H9 (cell line): Measurements from ENCODE around the gene PARD3. TPM values are rescaled to one million over a fixed set of nuclear protein-coding genes. Genes with fewer than 3 reads are reported as not detected.

Source experiments
- DNase-seq: peaks from one replicate; pipeline ENCODE4 v3.0.0-alpha.2; 2017
- H2AFZ ChIP-seq: one replicate; pipeline ENCODE4 v1.6.1; 2013; ENCODE audit warnings: mild to moderate bottlenecking, low read length, control low read depth, moderate library complexity
- H2AK5ac ChIP-seq: 2 replicates; pipeline ENCODE4 v1.6.1; 2013; ENCODE audit warnings: low read length, control low read depth, mixed read lengths; ENCODE audit not compliant: insufficient read length
- H2BK120ac ChIP-seq: one replicate; pipeline ENCODE4 v1.6.1; 2013; ENCODE audit warnings: low read depth, mild to moderate bottlenecking, low read length, control low read depth, inconsistent platforms; ENCODE audit not compliant: poor library complexity, severe bottlenecking
- H2BK12ac ChIP-seq: 2 replicates; pipeline ENCODE4 v1.6.1; 2013; ENCODE audit warnings: low read length, control low read depth, mixed read lengths, low read depth; ENCODE audit not compliant: insufficient read length
- H2BK15ac ChIP-seq: 2 replicates; pipeline ENCODE4 v1.6.1; 2013; ENCODE audit warnings: low read depth, low read length, control low read depth
- H2BK20ac ChIP-seq: one replicate; pipeline ENCODE4 v1.6.1; 2013; ENCODE audit warnings: low read depth, mild to moderate bottlenecking, low read length, control low read depth, inconsistent platforms; ENCODE audit not compliant: poor library complexity, severe bottlenecking
- H2BK5ac ChIP-seq: 2 replicates; pipeline ENCODE4 v1.6.1; 2013; ENCODE audit warnings: low read length, control low read depth, mixed read lengths; ENCODE audit not compliant: insufficient read length
- H3K14ac ChIP-seq: 2 replicates; pipeline ENCODE4 v1.6.1; 2013; ENCODE audit warnings: low read length, control low read depth; ENCODE audit not compliant: insufficient read depth
- H3K18ac ChIP-seq: 2 replicates; pipeline ENCODE4 v1.6.1; 2013; ENCODE audit warnings: low read depth, mild to moderate bottlenecking, mixed read lengths, low read length, control low read depth; ENCODE audit not compliant: insufficient read length
- H3K23ac ChIP-seq: 2 replicates; pipeline ENCODE4 v1.6.1; 2013; ENCODE audit warnings: low read length, control low read depth, mixed read lengths, low read depth; ENCODE audit not compliant: insufficient read length
- H3K23me2 ChIP-seq: 2 replicates; pipeline ENCODE4 v1.6.1; 2013; ENCODE audit warnings: low read depth, mild to moderate bottlenecking, mixed read lengths, low read length, control low read depth; ENCODE audit not compliant: insufficient read length, poor library complexity, severe bottlenecking
- H3K27ac ChIP-seq: 2 replicates; pipeline ENCODE4 v1.5.1; 2013; ENCODE audit warnings: low read length, control low read depth, mixed read lengths, low read depth; ENCODE audit not compliant: insufficient read length
- H3K27me3 ChIP-seq: 2 replicates; pipeline ENCODE4 v1.6.1; 2013; ENCODE audit warnings: low read length, control low read depth, inconsistent platforms; ENCODE audit not compliant: insufficient read depth
- H3K4ac ChIP-seq: 2 replicates; pipeline ENCODE4 v1.6.1; 2013; ENCODE audit warnings: low read depth, mild to moderate bottlenecking, control low read depth, inconsistent platforms, low read length, moderate library complexity
- H3K4me1 ChIP-seq: 2 replicates; pipeline ENCODE4 v1.6.1; 2013; ENCODE audit warnings: low read length, control low read depth, inconsistent platforms; ENCODE audit not compliant: insufficient read depth
- H3K4me2 ChIP-seq: 2 replicates; pipeline ENCODE4 v1.6.1; 2013; ENCODE audit warnings: low read length, control low read depth, mixed read lengths; ENCODE audit not compliant: insufficient read length, insufficient read depth
- H3K56ac ChIP-seq: 2 replicates; pipeline ENCODE4 v1.6.1; 2013; ENCODE audit warnings: low read depth, mild to moderate bottlenecking, mixed read lengths, low read length, control low read depth; ENCODE audit not compliant: insufficient read length
- H3K79me1 ChIP-seq: 2 replicates; pipeline ENCODE4 v1.6.1; 2013; ENCODE audit warnings: low read depth, mild to moderate bottlenecking, moderate library complexity, low read length, control low read depth, inconsistent platforms; ENCODE audit not compliant: insufficient read depth, poor library complexity, severe bottlenecking
- H3K79me2 ChIP-seq: 2 replicates; pipeline ENCODE4 v1.6.1; 2013; ENCODE audit warnings: low read length, control low read depth, inconsistent platforms; ENCODE audit not compliant: insufficient read depth
- H3K9ac ChIP-seq: 2 replicates; pipeline ENCODE4 v1.6.1; 2013; ENCODE audit warnings: low read length, control low read depth, mixed read lengths; ENCODE audit not compliant: insufficient read length; ENCODE audit errors: extremely low read depth
- H3K9me3 ChIP-seq: one replicate; pipeline ENCODE4 v1.6.1; 2013; ENCODE audit warnings: low read depth, low read length, inconsistent platforms; ENCODE audit not compliant: control insufficient read depth
- H3T11ph ChIP-seq: one replicate; pipeline ENCODE4 v1.6.1; 2013; ENCODE audit warnings: mild to moderate bottlenecking, low read length, control low read depth, inconsistent platforms
- H4K20me1 ChIP-seq: one replicate; pipeline ENCODE4 v1.6.1; 2013; ENCODE audit not compliant: control insufficient read depth, insufficient read length, insufficient read depth
- H4K5ac ChIP-seq: 2 replicates; pipeline ENCODE4 v1.6.1; 2013; ENCODE audit warnings: low read depth, mild to moderate bottlenecking, mixed read lengths, low read length, control low read depth; ENCODE audit not compliant: insufficient read length
- H4K8ac ChIP-seq: replicated peaks from 2 replicates; pipeline ENCODE4 v1.6.1; 2013; ENCODE audit warnings: low read length, control low read depth, mixed read lengths, low read depth; ENCODE audit not compliant: insufficient read length
- H4K91ac ChIP-seq: 2 replicates; pipeline ENCODE4 v1.6.1; 2013; ENCODE audit warnings: low read depth, mild to moderate bottlenecking, moderate library complexity, mixed read lengths, low read length, control low read depth; ENCODE audit not compliant: insufficient read length
- H3K27ac Mint-ChIP-seq, 3 experiments: 2 replicates in 2 of 3; 3 replicates in 1 of 3; pipeline ENCODE4 v1.8.0; 2020 to 2021; ENCODE audit warnings: mixed read lengths in 3 of 3, mild to moderate bottlenecking in 1 of 3, moderate library complexity in 1 of 3
- H3K27me3 Mint-ChIP-seq: 2 replicates; pipeline ENCODE4 v1.8.0; 2021; ENCODE audit warnings: low read depth, mild to moderate bottlenecking, moderate library complexity, mixed read lengths
- H3K36me3 Mint-ChIP-seq, 3 experiments: 2 replicates in 2 of 3; 3 replicates in 1 of 3; pipeline ENCODE4 v1.8.0; 2020 to 2021; ENCODE audit warnings: low read depth in 3 of 3, mixed read lengths in 3 of 3; ENCODE audit not compliant: insufficient read depth in 1 of 3
- H3K4me1 Mint-ChIP-seq, 2 experiments: 2 replicates each; pipeline ENCODE4 v1.8.0; 2020; ENCODE audit warnings: mixed read lengths in 2 of 2
- H3K4me3 Mint-ChIP-seq, 2 experiments: 2 replicates in 1 of 2; 3 replicates in 1 of 2; pipeline ENCODE4 v1.8.0; 2020 to 2021; ENCODE audit warnings: mild to moderate bottlenecking in 2 of 2, mixed read lengths in 2 of 2, moderate library complexity in 1 of 2
- H3K9me3 Mint-ChIP-seq, 2 experiments: 2 replicates in 1 of 2; 3 replicates in 1 of 2; pipeline ENCODE4 v1.8.0; 2020; ENCODE audit warnings: mild to moderate bottlenecking in 2 of 2, mixed read lengths in 2 of 2, moderate library complexity in 1 of 2
- CTCF ChIP-seq: fragments of 200-600 bp; sonication (generic); conservative IDR thresholded peaks from 3 replicates; pipeline ENCODE4 v1.8.0; 2021; ENCODE audit warnings: antibody characterized with exemption, mild to moderate bottlenecking
- WGBS: extraction: QIAGEN DNeasy Blood & Tissue Kit; methylation state at CpG from one replicate; pipeline ENCODE4 v1.1.7; 2013; ENCODE audit warnings: missing lambda C conversion rate, low lambda C conversion rate, mixed read lengths; ENCODE audit not compliant: insufficient read length; ENCODE audit errors: extremely low coverage; 5-methylcytosine and 5-hydroxymethylcytosine counted together
- total RNA-seq: library from RNA; stranded (reverse); gene quantifications from 2 replicates; pipeline ENCODE4 v1.2.1, GENCODE V29; 2021

The PARD3 gene
- total RNA-seq, 1 experiment from 2014 or later: 44.7 TPM

- TF ChIP-seq CTCF: no peak
- Histone ChIP-seq H3K9ac (no peak overlapping the region), H2BK120ac (no peak overlapping the region), H2AK5ac (no peak overlapping the region), H3K4me1 (0 out of 2 replicates have a peak, but pooled peaks cover 2% of the 10 kb centered on the region), H4K91ac (no peak overlapping the region), H2BK15ac (no peak overlapping the region), H2BK20ac (no peak overlapping the region), H3K23me2 (no peaks in the 10 kb centered on the region), H3K23ac (no peak overlapping the region), H2BK12ac (no peak overlapping the region), H3K79me1 (no peaks in the 10 kb centered on the region), H4K8ac (no peak overlapping the region), H3K27me3 (no peaks in the 10 kb centered on the region), H4K5ac (no peak overlapping the region), H3K79me2 (no peaks in the 10 kb centered on the region), H3K18ac (no peak overlapping the region), H3K56ac (no peak overlapping the region), H2BK5ac (no peak overlapping the region), H2AFZ (no peak overlapping the region), H3K9me3 (no peaks in the 10 kb centered on the region), H3K4me2 (no peak overlapping the region), H3T11ph (no peak overlapping the region), H3K4ac (no peak overlapping the region), H3K27ac (no peak overlapping the region), H3K14ac (no peak overlapping the region), H4K20me1 (no peaks in the 10 kb centered on the region)
- Mint-ChIP-seq H3K9me3 (no peaks in the 10 kb centered on the region), H3K27me3 (no peaks in the 10 kb centered on the region), H3K27ac (no peak overlapping the region), H3K36me3 (peaks cover 0 to 6% (median 5%) of the 10 kb centered on the region in 3 experiments; a peak in 4 of 7 replicates), H3K4me3 (no peak overlapping the region), H3K4me1 (peaks cover 14 to 18% of the 10 kb centered on the region in 2 experiments)
- WGBS: no CpG with 5 or more reads among the region's 5 CpGs
- no peak for DNase-seq
These were observed 500.6 kb downstream of the PARD3 start for GRCh38 chr10:34314457-34314856.
